ENCODE data around the gene DDX39A.

The DDX39A gene

DNA sequence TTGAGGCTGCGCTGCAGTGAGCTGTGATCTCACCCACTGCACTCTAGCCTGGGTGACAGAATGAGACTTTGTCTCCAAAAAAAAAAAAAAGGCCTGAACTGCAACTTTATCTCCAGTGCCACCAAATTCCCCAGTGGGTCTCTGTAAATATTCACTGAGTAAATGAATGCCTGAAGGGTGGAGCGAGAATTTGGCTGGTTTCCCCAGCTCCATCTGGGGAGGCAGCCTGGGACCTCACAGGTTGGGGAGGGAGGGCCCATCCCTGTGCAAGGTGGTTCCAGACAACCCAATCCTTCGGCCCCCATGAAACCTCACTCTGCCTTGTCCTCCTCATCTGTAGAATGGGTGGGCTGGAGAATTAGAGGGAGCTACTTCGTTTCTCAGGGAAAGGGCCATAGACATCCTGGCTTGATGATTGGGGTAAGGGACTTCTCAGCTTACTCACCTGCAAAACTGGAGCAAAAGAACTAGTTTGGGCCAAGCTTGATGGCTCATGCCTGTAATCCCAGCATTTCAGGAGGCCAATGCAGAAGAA, 9.8 kb upstream of the DDX39A start:
- no peak overlapping the region for H3K9ac ChIP-seq (ENCODE audit: low read length)
- peaks cover 11% of the 10 kb centered on the region for H3K4me1 ChIP-seq (ENCODE audit: insufficient read depth, low read length, severe bottlenecking)

DNA sequence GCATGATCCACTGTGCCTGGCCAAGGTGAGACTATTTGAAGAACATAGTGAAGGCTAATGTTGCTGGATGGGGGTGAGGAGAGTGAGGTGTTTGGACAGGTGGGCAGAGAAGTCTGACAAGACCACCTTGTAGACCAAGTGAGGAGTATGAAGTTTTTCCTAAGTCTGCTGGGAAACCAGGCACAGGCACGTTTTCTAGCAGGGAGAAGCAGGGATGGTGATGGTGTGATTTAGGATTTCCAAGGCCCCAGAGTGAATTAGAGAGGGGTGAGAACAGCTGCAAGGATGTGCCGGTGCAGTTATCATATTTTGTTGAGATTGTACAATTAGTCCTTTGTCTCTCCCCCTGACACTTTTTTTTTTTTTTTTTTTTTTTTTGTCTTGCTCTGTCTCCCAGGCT, 8.3 kb upstream of the DDX39A start:
- Histone ChIP-seq H3K4me2 (ENCODE audit: low read length) (no peak overlapping the region), H3K27ac (ENCODE audit: low read depth, low read length, poor library complexity, severe bottlenecking) (no peak overlapping the region), H3K9ac (ENCODE audit: low read length) (no peak overlapping the region), H4K20me1 (ENCODE audit: insufficient read depth, low read length) (no peaks in the 10 kb centered on the region), H3K9me3 (ENCODE audit: low read length) (no peaks in the 10 kb centered on the region), H3K36me3 (ENCODE audit: insufficient read depth, low read length) (no peaks in the 10 kb centered on the region), H3F3A (ENCODE audit: insufficient read depth, low read length) (no peaks in the 10 kb centered on the region), H3K27me3 (ENCODE audit: insufficient read depth, low read length) (no peaks in the 10 kb centered on the region), H3K4me1 (ENCODE audit: insufficient read depth, low read length, severe bottlenecking) (peaks cover 5% of the 10 kb centered on the region), H2AFZ (ENCODE audit: low read length) (no peak overlapping the region), H3K9me2 (ENCODE audit: low read depth, low read length) (no peaks in the 10 kb centered on the region), H3K79me2 (ENCODE audit: insufficient read depth, low read length) (no peaks in the 10 kb centered on the region), H3K4me3 (ENCODE audit: low read depth, low read length, poor library complexity, severe bottlenecking) (no peak overlapping the region)
- TF ChIP-seq EZH2 (IDR thresholded peaks at IDR 0.05; ENCODE audit: borderline replicate concordance, low read length): no peak
- TF ChIP-seq, protein P1, sequence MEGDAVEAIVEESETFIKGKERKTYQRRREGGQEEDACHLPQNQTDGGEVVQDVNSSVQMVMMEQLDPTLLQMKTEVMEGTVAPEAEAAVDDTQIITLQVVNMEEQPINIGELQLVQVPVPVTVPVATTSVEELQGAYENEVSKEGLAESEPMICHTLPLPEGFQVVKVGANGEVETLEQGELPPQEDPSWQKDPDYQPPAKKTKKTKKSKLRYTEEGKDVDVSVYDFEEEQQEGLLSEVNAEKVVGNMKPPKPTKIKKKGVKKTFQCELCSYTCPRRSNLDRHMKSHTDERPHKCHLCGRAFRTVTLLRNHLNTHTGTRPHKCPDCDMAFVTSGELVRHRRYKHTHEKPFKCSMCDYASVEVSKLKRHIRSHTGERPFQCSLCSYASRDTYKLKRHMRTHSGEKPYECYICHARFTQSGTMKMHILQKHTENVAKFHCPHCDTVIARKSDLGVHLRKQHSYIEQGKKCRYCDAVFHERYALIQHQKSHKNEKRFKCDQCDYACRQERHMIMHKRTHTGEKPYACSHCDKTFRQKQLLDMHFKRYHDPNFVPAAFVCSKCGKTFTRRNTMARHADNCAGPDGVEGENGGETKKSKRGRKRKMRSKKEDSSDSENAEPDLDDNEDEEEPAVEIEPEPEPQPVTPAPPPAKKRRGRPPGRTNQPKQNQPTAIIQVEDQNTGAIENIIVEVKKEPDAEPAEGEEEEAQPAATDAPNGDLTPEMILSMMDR (IDR thresholded peaks at IDR 0.05; ENCODE audit: low read length): no peak

More for the DNA sequence above, 9.8 kb upstream of the DDX39A start:
- no peak for TF ChIP-seq EZH2 (IDR thresholded peaks at IDR 0.05; ENCODE audit: borderline replicate concordance, low read length)
- TF ChIP-seq, protein P1 (IDR thresholded peaks at IDR 0.05; ENCODE audit: low read length): no peak
- H3K79me2 ChIP-seq (ENCODE audit: insufficient read depth, low read length): no peaks in the 10 kb centered on the region
- H3K4me2 ChIP-seq (ENCODE audit: low read length): no peak overlapping the region
- no peaks in the 10 kb centered on the region for H3K27me3 ChIP-seq (ENCODE audit: insufficient read depth, low read length)
- H4K20me1 ChIP-seq (ENCODE audit: insufficient read depth, low read length): no peaks in the 10 kb centered on the region
- H3K9me3 ChIP-seq (ENCODE audit: low read length): no peaks in the 10 kb centered on the region
- no peak overlapping the region for H3K27ac ChIP-seq (ENCODE audit: low read depth, low read length, poor library complexity, severe bottlenecking)
- no peak overlapping the region for H2AFZ ChIP-seq (ENCODE audit: low read length)
- H3K9me2 ChIP-seq (ENCODE audit: low read depth, low read length): no peaks in the 10 kb centered on the region
- H3K4me3 ChIP-seq (ENCODE audit: low read depth, low read length, poor library complexity, severe bottlenecking): no peak overlapping the region
- H3F3A ChIP-seq (ENCODE audit: insufficient read depth, low read length): no peaks in the 10 kb centered on the region
- H3K36me3 ChIP-seq (ENCODE audit: insufficient read depth, low read length): no peaks in the 10 kb centered on the region

DNA sequence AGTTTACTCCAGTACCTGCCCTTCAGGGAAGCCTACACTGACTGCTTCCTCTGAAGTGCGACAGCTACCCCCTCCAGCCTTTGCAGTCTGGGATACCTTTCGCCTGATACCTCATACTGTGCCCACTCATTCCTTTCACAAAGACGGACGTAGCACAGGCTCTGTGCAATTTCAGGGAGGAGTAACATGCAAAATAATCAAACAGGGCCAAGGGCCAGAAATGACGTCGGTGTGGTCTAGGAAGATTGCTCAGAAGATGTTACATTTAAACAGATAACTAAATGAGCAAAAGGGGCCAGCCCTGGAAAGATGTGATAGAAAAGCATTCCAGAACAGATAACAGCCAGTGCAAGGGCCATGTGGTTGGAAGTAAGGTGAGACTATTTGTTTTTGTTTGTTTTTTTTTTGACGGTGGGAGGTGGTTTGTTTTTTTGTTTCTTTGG, 6.6 kb upstream of the DDX39A start:
- Histone ChIP-seq H4K20me1 (ENCODE audit: insufficient read depth, low read length) (no peaks in the 10 kb centered on the region), H3K9me2 (ENCODE audit: low read depth, low read length) (no peaks in the 10 kb centered on the region), H3K79me2 (ENCODE audit: insufficient read depth, low read length) (no peaks in the 10 kb centered on the region), H3K9me3 (ENCODE audit: low read length) (no peaks in the 10 kb centered on the region), H3K36me3 (ENCODE audit: insufficient read depth, low read length) (no peaks in the 10 kb centered on the region), H3K4me2 (ENCODE audit: low read length) (no peak overlapping the region), H3F3A (ENCODE audit: insufficient read depth, low read length) (no peaks in the 10 kb centered on the region), H3K27ac (ENCODE audit: low read depth, low read length, poor library complexity, severe bottlenecking) (no peak overlapping the region), H3K4me3 (ENCODE audit: low read depth, low read length, poor library complexity, severe bottlenecking) (no peak overlapping the region), H3K4me1 (ENCODE audit: insufficient read depth, low read length, severe bottlenecking) (no peaks in the 10 kb centered on the region), H3K9ac (ENCODE audit: low read length) (no peak overlapping the region), H2AFZ (ENCODE audit: low read length) (no peak overlapping the region), H3K27me3 (ENCODE audit: insufficient read depth, low read length) (no peaks in the 10 kb centered on the region)
- TF ChIP-seq, protein P1 (IDR thresholded peaks at IDR 0.05; ENCODE audit: low read length): no peak
- no peak for TF ChIP-seq EZH2 (IDR thresholded peaks at IDR 0.05; ENCODE audit: borderline replicate concordance, low read length)
